Hematopoietic multipotent progenitor cell treated with erythropoietin and hydrocortisone succinate and interleukin-3 and kit ligand, for 15 days (in vitro differentiated cells): ENCODE data around the gene WDR86.

Source experiments
- DNase-seq: peaks from one replicate; pipeline ENCODE4 v3.0.0-alpha.2; 2015; ENCODE audit warnings: low spot score

The WDR86 gene

DNA sequence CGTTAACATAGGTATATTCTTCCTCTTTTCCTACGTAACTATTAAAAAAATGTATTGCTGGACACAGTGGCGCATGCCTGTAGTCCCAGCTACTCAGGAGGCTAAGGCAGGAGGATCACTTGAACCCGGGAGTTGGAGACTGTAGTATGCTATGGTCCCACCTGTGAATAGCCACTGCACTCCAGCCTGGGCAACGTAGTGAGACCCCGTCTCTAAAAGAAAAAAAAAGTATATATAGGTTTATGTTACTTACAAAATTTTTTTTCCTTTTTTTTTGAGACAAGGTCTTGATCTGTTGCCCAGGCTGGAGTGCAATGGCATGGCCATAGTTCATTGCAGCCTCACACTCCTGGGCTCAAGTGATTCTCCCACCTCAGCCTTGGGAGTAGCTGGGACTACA lies 62.6 kb downstream of the WDR86 start:
- no peak for DNase-seq

GRCh38 chr7:151346470-151346769 lies 63.4 kb downstream of the WDR86 start:
- no peak for DNase-seq

DNA sequence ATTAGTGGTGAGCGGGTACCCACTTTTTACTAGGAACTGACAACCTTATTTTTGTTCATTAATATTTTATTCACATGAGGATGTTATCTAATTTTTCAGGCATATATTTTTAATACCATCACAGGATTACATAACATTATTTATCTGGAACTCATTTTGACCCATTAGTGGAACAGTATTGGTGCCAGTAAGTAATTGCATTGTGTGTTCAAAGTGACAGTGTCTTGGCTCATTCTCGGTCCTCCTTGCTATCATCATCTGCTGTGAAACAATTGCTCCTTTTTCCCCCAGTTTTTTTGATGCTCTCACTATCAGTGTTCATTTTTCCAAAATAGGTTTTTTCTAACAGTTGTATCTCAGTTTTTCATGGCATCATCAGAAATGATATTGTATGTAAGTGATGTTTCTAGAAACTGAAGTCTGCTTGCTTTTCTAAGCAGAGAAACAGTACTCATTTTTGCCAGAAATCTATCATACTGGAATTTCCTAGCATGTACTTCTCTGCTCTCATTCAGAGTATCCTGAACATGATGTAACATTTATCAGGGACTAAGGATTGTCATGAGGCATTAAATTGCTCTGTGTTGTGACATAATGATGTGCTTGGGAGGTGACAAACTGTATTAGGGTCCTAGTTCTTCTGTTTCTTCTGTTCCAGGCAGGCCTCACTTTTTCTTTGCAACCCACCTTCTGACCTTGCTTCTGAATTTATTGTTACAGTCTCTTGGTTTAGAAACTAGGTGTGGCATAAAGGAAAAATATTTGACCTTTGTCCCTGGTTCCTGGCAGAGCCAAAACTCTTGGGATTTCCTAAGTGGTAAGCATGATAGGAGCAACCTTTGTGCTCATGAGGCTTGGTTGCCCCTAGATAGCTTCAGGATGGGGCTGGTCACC lies 64.0 kb downstream of the WDR86 start:
- no peak for DNase-seq

GRCh38 chr7:151343516-151343915 lies 66.3 kb downstream of the WDR86 start:
- no peak for DNase-seq

DNA sequence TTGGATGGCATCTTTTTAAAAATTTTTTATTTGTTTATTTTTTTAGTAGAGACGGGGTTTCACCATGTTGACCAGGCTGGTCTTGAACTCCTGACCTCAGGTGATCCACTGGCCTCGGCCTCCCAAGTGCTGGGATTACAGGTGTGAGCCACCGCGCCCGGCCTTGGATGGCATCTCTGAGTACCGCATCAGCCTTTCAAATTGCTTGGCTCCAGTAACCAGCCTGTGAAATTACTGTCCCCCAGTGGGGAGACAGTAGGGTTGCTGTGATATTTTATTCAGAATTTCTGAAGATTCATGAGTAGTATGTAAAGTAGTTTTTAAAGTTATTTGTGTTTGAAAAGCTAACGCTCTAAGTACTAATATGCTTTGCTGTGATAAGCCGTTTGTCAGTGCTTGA lies 67.0 kb downstream of the WDR86 start:
- DNase-seq, result no peak

- peak; percentile 60 for DNase-seq
These were observed 67.7 kb downstream of the WDR86 start for GRCh38 chr7:151342102-151342646.

DNA sequence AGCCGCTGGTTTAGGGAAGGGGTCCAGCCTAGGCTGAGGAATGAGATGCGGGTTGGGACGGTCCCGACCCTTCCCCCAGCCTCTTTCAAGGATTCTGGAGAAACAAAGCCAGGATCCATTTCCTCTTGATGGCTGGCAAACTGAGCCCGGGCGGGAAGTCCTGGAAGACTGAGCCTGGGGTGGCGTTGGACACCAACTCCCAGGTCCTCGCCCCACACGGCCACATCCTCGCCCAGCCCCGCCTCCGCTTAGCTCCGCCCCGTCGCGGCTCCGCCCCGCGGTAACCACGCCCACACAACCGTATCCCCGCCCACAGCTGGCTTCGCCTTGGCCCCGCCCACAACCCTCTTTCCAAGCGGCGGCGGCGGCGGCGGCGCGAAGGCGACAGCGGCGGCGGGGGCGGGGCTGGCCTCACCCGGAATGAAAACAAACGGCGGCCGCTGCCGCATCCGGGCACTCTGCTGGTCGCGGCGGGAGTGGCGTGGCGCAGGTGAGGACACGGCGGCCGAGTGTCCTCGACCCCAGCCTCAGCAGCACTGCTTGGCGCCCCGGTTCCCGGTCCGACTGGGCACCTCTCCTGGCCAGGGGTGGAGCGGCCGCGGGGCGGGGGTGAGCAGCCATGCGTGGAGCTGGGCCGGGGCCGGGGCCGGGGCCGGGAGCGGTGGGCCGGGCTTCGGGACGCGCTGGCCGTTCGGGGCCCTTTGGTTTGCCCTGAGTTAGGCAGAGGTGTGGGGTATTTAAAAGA lies 68.3 kb downstream of the WDR86 start, which contains the start of gene NUB1:
NUB1 (plus strand) TSS at position 456 of the 745 bp plus-strand sequence. CDS start 3,538 bp downstream, outside the sequence.
- DNase-seq, result peak; percentile 94

- DNase-seq, result no peak
These were observed 69.0 kb downstream of the WDR86 start for GRCh38 chr7:151340794-151341356.

GRCh38 chr7:151339651-151340382 lies 70.0 kb downstream of the WDR86 start:
- no peak for DNase-seq

DNA sequence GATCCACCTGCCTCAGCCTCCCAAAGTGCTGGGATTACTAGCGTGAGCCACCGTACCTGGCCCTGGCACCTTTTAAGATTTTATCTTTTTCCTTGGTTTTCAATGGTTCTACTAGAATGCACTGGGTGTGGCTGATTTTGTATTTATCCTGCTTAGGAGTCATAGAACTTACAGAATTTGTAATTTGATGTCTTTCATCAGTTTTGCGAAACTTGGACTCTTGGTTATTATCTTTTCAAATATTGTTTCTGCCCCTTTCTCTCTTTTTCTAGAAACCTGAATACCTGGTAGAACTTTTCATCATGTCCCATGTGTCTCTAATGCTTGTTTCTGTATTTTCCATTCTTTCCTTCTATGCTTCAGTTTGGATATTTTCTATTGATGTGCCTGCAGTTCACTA lies 71.0 kb downstream of the WDR86 start:
- no peak for DNase-seq

- no peak for DNase-seq
These were observed 72.5 kb downstream of the WDR86 start for GRCh38 chr7:151337346-151337745.

DNA sequence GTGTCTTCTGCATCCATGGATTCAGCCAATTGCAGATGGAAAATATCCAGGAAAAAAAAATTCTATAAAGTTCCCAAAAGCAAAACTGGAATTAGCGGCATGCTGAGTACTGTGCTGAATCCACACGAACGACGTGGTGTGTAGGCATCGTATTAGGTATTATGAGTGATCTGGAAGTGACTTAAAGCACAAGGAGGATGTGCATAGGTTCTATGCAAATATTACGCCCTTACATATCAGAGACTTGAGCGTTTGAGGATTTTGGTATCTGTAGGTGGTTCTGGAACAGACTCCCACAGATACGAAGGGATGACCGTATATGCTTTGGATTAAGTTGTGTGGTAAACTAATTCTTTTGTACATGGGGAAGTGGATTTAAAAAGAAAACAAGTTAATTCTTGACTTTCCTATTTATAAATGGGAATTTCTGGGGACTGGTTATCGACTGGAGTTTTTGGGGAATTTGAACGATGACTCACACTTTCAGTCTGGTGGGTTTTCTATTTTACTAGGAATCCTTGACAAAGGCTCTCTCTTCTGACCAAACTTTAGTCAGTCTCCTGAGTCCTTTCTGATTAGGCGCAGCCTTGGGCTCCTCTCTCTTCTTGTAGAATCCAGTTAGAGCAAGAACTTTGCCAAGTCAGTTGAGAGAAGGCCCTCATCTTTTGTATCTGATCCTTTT lies 73.7 kb downstream of the WDR86 start:
- DNase-seq, result no peak

DNA sequence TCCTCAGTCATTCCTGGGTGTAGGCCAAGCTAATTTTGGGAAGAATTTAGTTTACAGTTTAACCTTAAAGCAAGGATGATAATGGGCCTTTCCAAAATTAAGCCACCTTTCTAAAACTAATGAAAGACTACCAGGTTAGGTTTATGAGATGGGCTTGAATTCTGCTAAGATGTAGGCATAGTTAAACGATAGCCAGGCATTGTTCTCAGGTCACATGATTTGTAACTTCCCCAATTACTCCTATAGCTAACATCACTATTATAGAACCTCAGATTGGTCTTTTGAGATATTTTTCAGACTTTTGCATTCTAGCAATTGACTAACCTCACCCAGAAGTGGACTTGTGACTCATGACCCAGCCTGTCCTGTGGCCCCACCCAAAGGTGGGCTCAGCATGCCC lies 75.2 kb downstream of the WDR86 start:
- no peak for DNase-seq
